SK-N-SH (cell line): ENCODE data around the gene ZAR1.
"Not testable (repeated sequence)": the region's sequence is repeated elsewhere in the genome, so short reads cannot be mapped to it uniquely, and the experiment has no call there.

Source experiments
- CTCF ChIP-seq: fragments of 200-600 bp; sonication (generic); IDR thresholded peaks from 2 replicates; pipeline ENCODE4 v1.6.1; 2017; ENCODE audit warnings: antibody characterized with exemption, mild to moderate bottlenecking, moderate library complexity
- GABPA ChIP-seq: IDR thresholded peaks from 2 replicates; pipeline ENCODE4 v1.4.0; 2012; ENCODE audit warnings: low read depth, mild to moderate bottlenecking
- NRF1 ChIP-seq: IDR thresholded peaks from 2 replicates; pipeline ENCODE4 v1.6.1; 2012; ENCODE audit warnings: low read depth, mild to moderate bottlenecking, low read length
- PBX3 ChIP-seq: IDR thresholded peaks from 2 replicates; pipeline ENCODE4; 2012
- POLR2AphosphoS5 ChIP-seq: IDR thresholded peaks from 2 replicates; pipeline ENCODE4 v1.6.1; 2012; ENCODE audit warnings: low read depth, low read length
- RAD21 ChIP-seq: IDR thresholded peaks from 2 replicates; pipeline ENCODE4 v1.6.1; 2012; ENCODE audit warnings: mild to moderate bottlenecking, low read length
- REST ChIP-seq: IDR thresholded peaks from 2 replicates; pipeline ENCODE4 v1.6.1; 2012; ENCODE audit warnings: mild to moderate bottlenecking, low read depth, low read length, moderate library complexity
- TCF12 ChIP-seq: IDR thresholded peaks from 2 replicates; pipeline ENCODE4 v1.4.0; 2012
- USF2 ChIP-seq: fragments of 150-350 bp; IDR thresholded peaks from 2 replicates; pipeline ENCODE4 v1.6.1; 2017; ENCODE audit warnings: antibody characterized with exemption, low read length, low read depth, borderline replicate concordance
- TF ChIP-seq, protein P1 (sequence below): fragments of 150-350 bp; IDR thresholded peaks from 2 replicates; pipeline ENCODE4 v1.6.1; 2016; ENCODE audit warnings: mild to moderate bottlenecking, low read depth, low read length
- TF ChIP-seq, protein P2 (sequence below): IDR thresholded peaks from 2 replicates; pipeline ENCODE4 v1.4.0; 2012; ENCODE audit warnings: low read depth, borderline replicate concordance

GRCh38 chr4:48440914-48441313 lies 49.1 kb upstream of the ZAR1 start:
- not testable (repeated sequence) for TF ChIP-seq CTCF, NRF1, RAD21, REST, TCF12, POLR2AphosphoS5, GABPA, USF2, PBX3
- TF ChIP-seq, protein P1, sequence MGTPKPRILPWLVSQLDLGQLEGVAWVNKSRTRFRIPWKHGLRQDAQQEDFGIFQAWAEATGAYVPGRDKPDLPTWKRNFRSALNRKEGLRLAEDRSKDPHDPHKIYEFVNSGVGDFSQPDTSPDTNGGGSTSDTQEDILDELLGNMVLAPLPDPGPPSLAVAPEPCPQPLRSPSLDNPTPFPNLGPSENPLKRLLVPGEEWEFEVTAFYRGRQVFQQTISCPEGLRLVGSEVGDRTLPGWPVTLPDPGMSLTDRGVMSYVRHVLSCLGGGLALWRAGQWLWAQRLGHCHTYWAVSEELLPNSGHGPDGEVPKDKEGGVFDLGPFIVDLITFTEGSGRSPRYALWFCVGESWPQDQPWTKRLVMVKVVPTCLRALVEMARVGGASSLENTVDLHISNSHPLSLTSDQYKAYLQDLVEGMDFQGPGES = not testable (repeated sequence)
- TF ChIP-seq, protein P2, sequence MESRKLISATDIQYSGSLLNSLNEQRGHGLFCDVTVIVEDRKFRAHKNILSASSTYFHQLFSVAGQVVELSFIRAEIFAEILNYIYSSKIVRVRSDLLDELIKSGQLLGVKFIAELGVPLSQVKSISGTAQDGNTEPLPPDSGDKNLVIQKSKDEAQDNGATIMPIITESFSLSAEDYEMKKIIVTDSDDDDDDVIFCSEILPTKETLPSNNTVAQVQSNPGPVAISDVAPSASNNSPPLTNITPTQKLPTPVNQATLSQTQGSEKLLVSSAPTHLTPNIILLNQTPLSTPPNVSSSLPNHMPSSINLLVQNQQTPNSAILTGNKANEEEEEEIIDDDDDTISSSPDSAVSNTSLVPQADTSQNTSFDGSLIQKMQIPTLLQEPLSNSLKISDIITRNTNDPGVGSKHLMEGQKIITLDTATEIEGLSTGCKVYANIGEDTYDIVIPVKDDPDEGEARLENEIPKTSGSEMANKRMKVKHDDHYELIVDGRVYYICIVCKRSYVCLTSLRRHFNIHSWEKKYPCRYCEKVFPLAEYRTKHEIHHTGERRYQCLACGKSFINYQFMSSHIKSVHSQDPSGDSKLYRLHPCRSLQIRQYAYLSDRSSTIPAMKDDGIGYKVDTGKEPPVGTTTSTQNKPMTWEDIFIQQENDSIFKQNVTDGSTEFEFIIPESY = not testable (repeated sequence)
